HG03039 (cell line): Measurements from ENCODE around the gene CYP4F12.
"Not testable (repeated sequence)": the region's sequence is repeated elsewhere in the genome, so short reads cannot be mapped to it uniquely, and the experiment has no call there.

ENCODE experiments used
- ATAC-seq: cut with Tn5 transposase; IDR thresholded peaks from one replicate; pipeline ENCODE4 v1.9.1; 2021; ENCODE audit warnings: mild to moderate bottlenecking, moderate library complexity; ENCODE audit not compliant: unreplicated experiment

The CYP4F12 gene

GRCh38 chr19:15649526-15649925, 23.4 kb upstream of the CYP4F12 start:
- ATAC-seq: no peak

DNA sequence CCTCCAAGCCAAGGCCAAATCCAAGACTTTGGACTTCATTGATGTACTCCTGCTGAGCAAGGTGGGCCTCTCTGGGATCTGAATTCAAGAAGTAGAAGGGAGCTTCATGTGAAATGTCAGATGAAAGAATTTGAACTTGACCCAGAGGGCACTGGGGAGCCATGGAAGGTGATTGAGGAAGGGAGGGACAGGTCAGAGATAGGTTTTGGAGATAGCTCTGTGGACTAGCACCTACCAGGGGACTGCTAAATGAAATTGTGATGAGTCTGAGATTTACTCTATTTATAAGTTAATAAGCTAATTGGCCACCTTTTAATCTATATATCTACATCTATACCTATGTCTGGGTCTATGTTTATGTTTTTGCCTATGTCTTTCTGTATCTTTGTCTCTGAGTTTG, 22.8 kb upstream of the CYP4F12 start:
- ATAC-seq: not testable (repeated sequence)

DNA sequence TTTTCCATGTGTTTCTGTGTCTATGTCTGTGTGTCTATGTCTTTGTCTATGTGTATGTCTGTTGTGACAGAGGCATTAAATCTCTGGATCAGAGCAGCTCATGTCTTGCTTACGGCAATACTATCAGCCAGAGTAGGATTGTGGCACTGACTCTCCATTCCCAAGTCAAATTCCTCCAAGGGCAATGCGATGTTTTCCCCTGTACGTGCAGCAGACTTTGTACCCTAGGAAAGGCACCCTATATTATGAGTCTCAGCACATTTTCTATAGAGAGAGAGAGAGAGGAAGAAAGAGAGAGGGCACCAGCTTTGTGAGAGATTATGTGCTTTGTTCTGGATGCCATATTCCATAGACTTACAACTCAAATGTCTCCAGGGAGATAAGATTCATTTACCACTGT, 21.1 kb upstream of the CYP4F12 start:
- ATAC-seq: no peak

- no peak for ATAC-seq
Observed at GRCh38 chr19:15652559-15653278, 20.2 kb upstream of the CYP4F12 start.

DNA sequence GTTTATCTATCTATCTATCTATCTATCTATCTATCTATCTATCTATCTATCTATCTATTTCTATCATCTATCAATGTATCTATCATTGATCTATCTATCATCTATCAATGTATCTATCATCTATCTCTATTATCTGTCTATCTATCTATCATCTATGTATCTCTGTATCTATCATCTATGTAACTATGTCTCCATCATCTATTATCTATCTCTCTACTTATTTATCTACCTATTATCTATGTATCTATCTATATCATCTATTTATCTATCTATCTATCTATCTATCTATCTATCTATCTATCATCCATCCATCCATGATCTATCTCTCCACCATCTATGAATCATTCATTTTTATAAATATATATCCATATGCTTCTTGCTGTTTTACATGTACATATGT, 16.4 kb upstream of the CYP4F12 start:
- no peak for ATAC-seq

DNA sequence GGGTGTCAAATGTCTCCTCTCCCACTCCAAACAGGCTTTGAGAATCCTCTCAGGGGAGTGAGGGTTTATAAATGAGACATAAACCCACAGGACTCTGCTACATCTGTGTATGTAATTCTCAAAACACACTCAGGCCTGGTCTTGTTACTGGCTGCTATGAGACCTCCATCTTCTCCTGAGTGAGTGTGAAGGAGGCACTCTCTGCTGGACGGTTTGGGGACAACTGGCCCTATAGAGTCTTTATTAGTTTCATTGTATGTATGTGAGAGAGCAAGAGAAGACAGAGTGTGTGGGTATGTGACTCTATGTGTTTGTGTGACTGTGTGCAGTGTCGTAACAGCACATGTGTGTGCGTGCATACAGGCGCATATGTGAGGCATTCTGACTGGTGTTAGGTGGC, 9.6 kb upstream of the CYP4F12 start:
- no peak for ATAC-seq

GRCh38 chr19:15666186-15666585, 6.7 kb upstream of the CYP4F12 start:
- ATAC-seq: no peak

DNA sequence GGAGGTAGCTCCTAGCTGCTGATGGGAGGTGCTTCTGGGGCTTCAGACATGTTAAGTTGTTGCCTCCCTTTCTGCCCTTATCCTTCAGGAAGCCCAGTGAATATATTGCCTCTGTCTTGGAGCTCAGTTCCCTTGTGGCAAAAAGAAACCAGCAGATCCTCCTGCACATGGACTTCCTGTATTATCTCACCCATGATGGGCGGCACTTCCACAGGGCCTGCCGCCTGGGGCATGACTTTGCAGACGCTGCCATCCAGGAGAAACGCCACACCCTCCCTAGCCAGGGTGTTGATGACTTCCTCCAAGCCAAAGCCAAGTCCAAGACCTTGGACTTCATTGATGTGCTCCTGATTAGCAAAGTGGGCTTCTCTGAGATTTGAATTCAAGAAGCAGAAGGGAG, 6.0 kb upstream of the CYP4F12 start:
- no peak for ATAC-seq

- no peak for ATAC-seq
Observed at GRCh38 chr19:15669440-15669839, 3.4 kb upstream of the CYP4F12 start.

GRCh38 chr19:15669891-15670290, 3.0 kb upstream of the CYP4F12 start:
- no peak for ATAC-seq

- no peak for ATAC-seq
Observed at GRCh38 chr19:15671237-15671821, 1.6 kb upstream of the CYP4F12 start.

DNA sequence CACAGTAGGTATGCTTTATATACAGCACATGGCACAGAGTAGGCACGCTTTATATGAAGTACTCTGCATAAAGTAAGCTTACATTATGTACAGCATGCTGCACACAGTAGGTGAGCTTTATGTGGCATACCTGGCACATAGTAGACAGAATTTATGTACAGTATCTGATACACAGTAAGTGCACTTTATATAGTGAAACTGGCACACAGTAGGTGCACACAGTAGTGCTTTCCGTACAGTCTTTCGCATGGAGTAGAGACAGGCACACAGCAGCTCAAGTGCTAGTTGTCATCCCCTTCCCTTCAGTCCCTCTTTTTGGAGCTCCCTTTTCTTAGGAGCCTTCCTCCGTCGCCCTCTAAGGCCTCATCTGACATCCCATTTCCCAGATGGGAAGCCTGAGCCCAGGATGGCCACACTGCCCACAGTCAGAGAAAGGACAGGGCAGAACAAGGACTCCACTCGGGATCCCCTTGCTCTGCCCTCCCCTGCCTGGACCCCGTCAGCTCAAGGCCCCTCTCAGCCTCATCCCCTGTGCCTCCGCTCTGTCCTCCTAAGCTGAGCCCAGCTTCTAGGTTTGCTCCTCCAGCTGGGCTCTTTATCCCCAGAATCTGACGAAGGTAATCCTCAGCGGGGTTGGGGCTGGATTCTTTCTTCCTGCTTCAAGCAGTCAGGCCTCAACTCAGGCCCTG, 852 bp upstream of the CYP4F12 start:
- no peak for ATAC-seq

GRCh38 chr19:15673176-15673654, 328 bp downstream of the CYP4F12 start:
- ATAC-seq: no peak

- no peak for ATAC-seq
Observed at GRCh38 chr19:15675560-15675959, 2.7 kb downstream of the CYP4F12 start.

DNA sequence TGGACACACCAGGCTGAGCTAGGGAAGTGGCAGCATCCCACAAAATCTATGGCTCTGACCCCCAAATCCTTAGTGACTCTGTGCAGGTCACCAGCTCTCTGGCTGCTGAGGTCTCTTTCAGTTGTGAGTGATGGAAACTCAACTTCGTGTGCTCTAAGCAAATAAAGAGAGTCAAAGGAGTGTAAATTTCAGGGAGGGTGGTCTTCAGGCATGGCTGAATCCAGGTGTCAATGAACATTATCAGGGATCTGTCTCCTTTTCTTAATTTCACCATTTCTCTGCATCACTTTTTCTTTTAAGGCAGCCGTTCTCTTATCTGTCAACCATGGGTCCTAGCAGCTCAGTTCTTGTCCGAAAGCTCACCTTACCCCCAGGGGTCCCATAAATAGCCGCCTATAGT, 6.2 kb downstream of the CYP4F12 start:
- ATAC-seq: no peak

DNA sequence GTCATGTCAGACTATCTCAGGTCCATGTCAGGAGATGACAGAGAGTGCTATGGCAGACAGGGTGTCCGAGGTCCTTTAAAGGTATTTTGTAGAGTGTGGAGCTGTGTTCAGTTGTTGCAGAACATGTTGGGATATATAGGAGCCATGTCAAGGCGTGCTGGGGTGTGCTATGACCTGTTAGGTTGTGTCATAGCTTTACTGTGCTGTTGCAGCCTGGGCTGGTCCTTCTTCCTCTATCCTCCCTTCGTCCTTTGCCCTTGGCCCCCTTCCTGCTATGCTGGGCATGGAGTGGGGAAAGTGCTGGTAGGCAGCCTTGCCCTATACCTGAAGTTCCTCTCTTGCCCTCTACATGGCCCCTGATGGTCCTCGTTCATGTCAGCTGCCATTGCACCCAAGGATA, 7.0 kb downstream of the CYP4F12 start:
- not testable (repeated sequence) for ATAC-seq

DNA sequence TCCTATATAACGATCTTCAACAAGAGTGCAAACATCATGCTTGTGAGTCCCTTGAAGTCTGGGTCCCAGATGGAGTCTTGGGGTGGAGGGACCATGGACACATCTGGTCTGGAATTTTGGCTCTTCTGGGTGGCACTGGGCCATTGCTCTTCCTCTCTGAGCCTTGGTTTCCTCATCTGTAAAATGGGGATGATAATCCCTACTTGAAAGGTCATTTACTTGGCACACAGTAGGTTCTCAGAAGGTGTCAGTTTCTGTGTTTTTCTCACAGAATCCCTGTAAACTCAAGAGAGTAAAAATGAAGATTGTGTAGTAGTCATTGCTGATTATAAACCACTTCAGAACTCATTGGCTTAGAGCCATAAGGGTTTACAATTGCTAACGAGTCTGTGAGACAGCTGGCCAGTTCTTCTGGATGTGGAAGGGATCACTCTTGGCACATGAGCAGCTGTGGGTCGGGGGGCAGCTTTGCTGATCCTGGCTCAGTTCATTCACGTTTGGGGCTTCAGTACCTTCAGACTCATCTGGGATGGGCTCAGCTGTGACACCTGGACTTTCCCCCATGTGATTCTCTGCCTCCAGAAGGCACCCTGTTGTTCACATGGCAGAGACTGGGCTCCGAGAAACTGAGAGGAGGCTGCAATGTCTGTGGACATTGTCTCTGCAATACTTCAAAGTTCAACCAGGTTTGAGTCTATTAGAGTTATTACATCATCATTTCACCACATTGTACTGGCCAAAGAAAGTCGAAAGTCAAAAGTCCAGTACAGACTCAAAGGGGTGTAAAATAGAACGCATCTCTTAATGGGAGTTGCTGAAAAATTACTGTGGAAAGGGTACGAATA, 7.8 kb downstream of the CYP4F12 start:
- ATAC-seq: no peak

DNA sequence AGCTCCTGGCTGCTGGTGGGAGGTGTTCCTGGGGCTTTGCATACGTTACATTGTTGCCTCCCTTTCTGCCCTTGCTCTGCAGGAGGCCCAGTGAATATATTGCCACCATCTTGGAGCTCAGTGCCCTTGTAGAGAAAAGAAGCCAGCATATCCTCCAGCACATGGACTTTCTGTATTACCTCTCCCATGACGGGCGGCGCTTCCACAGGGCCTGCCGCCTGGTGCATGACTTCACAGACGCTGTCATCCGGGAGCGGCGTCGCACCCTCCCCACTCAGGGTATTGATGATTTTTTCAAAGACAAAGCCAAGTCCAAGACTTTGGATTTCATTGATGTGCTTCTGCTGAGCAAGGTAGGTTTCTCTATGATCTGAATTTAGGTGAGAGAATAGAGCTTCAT, 10.5 kb downstream of the CYP4F12 start:
- ATAC-seq: no peak

DNA sequence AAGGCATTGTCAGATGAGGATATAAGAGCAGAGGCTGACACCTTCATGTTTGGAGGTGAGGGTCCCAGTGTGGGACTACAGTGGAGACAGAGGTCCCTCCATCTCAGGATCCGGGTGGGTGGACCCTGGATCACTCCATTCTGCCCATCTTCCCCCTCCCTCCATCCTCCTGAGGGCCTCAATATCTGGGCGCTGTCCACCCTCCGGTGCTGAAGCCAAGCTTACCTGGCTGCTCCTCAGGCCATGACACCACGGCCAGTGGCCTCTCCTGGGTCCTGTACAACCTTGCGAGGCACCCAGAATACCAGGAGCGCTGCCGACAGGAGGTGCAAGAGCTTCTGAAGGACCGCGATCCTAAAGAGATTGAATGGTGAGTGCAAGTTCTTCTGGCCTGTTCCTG, 11.9 kb downstream of the CYP4F12 start:
- ATAC-seq: no peak

- no peak for ATAC-seq
Observed at GRCh38 chr19:15696654-15697194, 23.8 kb downstream of the CYP4F12 start.
